Activated naive CD4-positive, alpha-beta T cell treated with anti-CD3 and anti-CD28 coated beads, Interleukin-2, amount 50 U/mL, for 24 hours (primary cell): Measurements from ENCODE around the gene FRZB.

Source experiments
- H3K27ac Mint-ChIP-seq: one replicate; pipeline ENCODE4 v1.8.0; 2021; ENCODE audit warnings: mild to moderate bottlenecking, mixed read lengths
- H3K27me3 Mint-ChIP-seq: one replicate; pipeline ENCODE4 v1.8.0; 2021; ENCODE audit warnings: mixed read lengths
- H3K36me3 Mint-ChIP-seq: one replicate; pipeline ENCODE4 v1.8.0; 2021; ENCODE audit warnings: mixed read lengths
- H3K4me1 Mint-ChIP-seq: one replicate; pipeline ENCODE4 v1.8.0; 2021; ENCODE audit warnings: mixed read lengths
- H3K4me3 Mint-ChIP-seq: one replicate; pipeline ENCODE4 v1.8.0; 2021; ENCODE audit warnings: mild to moderate bottlenecking, mixed read lengths
- H3K9me3 Mint-ChIP-seq: one replicate; pipeline ENCODE4 v1.8.0; 2021; ENCODE audit warnings: mixed read lengths

Gene FRZB

GRCh38 chr2:182807319-182807718, 59.1 kb downstream of the FRZB start:
- no peaks in the 10 kb centered on the region for H3K4me1 Mint-ChIP-seq
- no peak overlapping the region for H3K4me3 Mint-ChIP-seq
- H3K27me3 Mint-ChIP-seq: peaks cover 6% of the 10 kb centered on the region
- no peak overlapping the region for H3K27ac Mint-ChIP-seq
- H3K9me3 Mint-ChIP-seq: no peaks in the 10 kb centered on the region
- H3K36me3 Mint-ChIP-seq: no peaks in the 10 kb centered on the region

GRCh38 chr2:182804128-182804527, 62.3 kb downstream of the FRZB start:
- no peaks in the 10 kb centered on the region for H3K36me3 Mint-ChIP-seq
- no peak overlapping the region for H3K27ac Mint-ChIP-seq
- H3K4me1 Mint-ChIP-seq: no peaks in the 10 kb centered on the region
- no peaks in the 10 kb centered on the region for H3K9me3 Mint-ChIP-seq
- peaks cover 14% of the 10 kb centered on the region for H3K27me3 Mint-ChIP-seq
- no peak overlapping the region for H3K4me3 Mint-ChIP-seq

- Mint-ChIP-seq H3K27me3 (peaks cover 18% of the 10 kb centered on the region), H3K4me3 (no peak overlapping the region), H3K27ac (no peak overlapping the region), H3K36me3 (no peaks in the 10 kb centered on the region), H3K9me3 (no peaks in the 10 kb centered on the region), H3K4me1 (no peaks in the 10 kb centered on the region)
Measured at GRCh38 chr2:182798736-182799135, 67.7 kb downstream of the FRZB start.

- Mint-ChIP-seq H3K4me1 (no peaks in the 10 kb centered on the region), H3K4me3 (no peak overlapping the region), H3K9me3 (no peaks in the 10 kb centered on the region), H3K36me3 (peaks cover 2% of the 10 kb centered on the region), H3K27ac (peak overlapping the region; percentile 48), H3K27me3 (peaks cover 8% of the 10 kb centered on the region)
Measured at GRCh38 chr2:182792441-182792840, 74.0 kb downstream of the FRZB start.

GRCh38 chr2:182784777-182785176, 81.7 kb downstream of the FRZB start:
- no peaks in the 10 kb centered on the region for H3K27me3 Mint-ChIP-seq
- H3K27ac Mint-ChIP-seq: no peak overlapping the region
- no peaks in the 10 kb centered on the region for H3K9me3 Mint-ChIP-seq
- no peaks in the 10 kb centered on the region for H3K4me1 Mint-ChIP-seq
- peaks cover 10% of the 10 kb centered on the region for H3K36me3 Mint-ChIP-seq
- H3K4me3 Mint-ChIP-seq: no peak overlapping the region

- Mint-ChIP-seq H3K27me3 (no peaks in the 10 kb centered on the region), H3K36me3 (peaks cover 10% of the 10 kb centered on the region), H3K9me3 (no peaks in the 10 kb centered on the region), H3K4me1 (no peaks in the 10 kb centered on the region), H3K4me3 (no peak overlapping the region), H3K27ac (no peak overlapping the region)
Measured at GRCh38 chr2:182784058-182784706, 82.3 kb downstream of the FRZB start.
